Loucy (cell line): ENCODE data around the gene UQCC2.

Experiments
- H2AFZ ChIP-seq: fragments of 200-600 bp; sonication (generic); 2 replicates; pipeline ENCODE4 v1.6.0; 2016; ENCODE audit warnings: antibody characterized with exemption, mild to moderate bottlenecking, low read length, moderate library complexity
- H3F3A ChIP-seq: fragments of 200-600 bp; 2 replicates; pipeline ENCODE4 v1.6.0; 2016; ENCODE audit warnings: antibody characterized with exemption, low read depth, mild to moderate bottlenecking
- H3K27me3 ChIP-seq: fragments of 200-600 bp; sonication (generic); 2 replicates; pipeline ENCODE4 v1.6.1; 2014; ENCODE audit warnings: low read length, mild to moderate bottlenecking; ENCODE audit not compliant: insufficient read depth, poor library complexity, severe bottlenecking
- H3K36me3 ChIP-seq: fragments of 200-600 bp; sonication (generic); 2 replicates; pipeline ENCODE4 v1.6.1; 2016; ENCODE audit warnings: low read length; ENCODE audit not compliant: insufficient read depth
- H3K4me1 ChIP-seq: fragments of 200-600 bp; sonication (generic); 2 replicates; pipeline ENCODE4 v1.5.1; 2014; ENCODE audit warnings: low read length, mild to moderate bottlenecking; ENCODE audit not compliant: insufficient read depth, poor library complexity, severe bottlenecking
- H3K4me2 ChIP-seq: fragments of 200-600 bp; sonication (generic); 2 replicates; pipeline ENCODE4 v1.6.0; 2014; ENCODE audit warnings: antibody characterized with exemption, low read length, low read depth, mild to moderate bottlenecking; ENCODE audit not compliant: poor library complexity, severe bottlenecking
- H3K4me3 ChIP-seq: fragments of 200-600 bp; sonication (generic); 2 replicates; pipeline ENCODE4 v1.5.1; 2014; ENCODE audit warnings: low read length, mild to moderate bottlenecking, mixed read lengths; ENCODE audit not compliant: poor library complexity, severe bottlenecking
- H3K79me2 ChIP-seq: fragments of 200-600 bp; sonication (generic); 2 replicates; pipeline ENCODE4 v1.6.1; 2014; ENCODE audit warnings: low read length; ENCODE audit not compliant: insufficient read depth
- H3K9ac ChIP-seq: fragments of 200-600 bp; sonication (generic); 2 replicates; pipeline ENCODE4 v1.6.0; 2014; ENCODE audit warnings: mild to moderate bottlenecking, low read depth, low read length, moderate library complexity; ENCODE audit not compliant: poor library complexity, severe bottlenecking
- H3K9me2 ChIP-seq: fragments of 200-600 bp; sonication (generic); replicated peaks from 2 replicates; pipeline ENCODE4 v1.6.1; 2016; ENCODE audit warnings: low read depth, low read length, mixed read lengths
- H3K9me3 ChIP-seq: fragments of 200-600 bp; sonication (generic); 2 replicates; pipeline ENCODE4 v1.6.1; 2014; ENCODE audit warnings: mild to moderate bottlenecking, antibody characterized with exemption, low read length, low read depth; ENCODE audit not compliant: insufficient read depth
- H4K20me1 ChIP-seq: fragments of 200-600 bp; sonication (generic); 2 replicates; pipeline ENCODE4 v1.6.0; 2014; ENCODE audit warnings: antibody characterized with exemption, low read length, mild to moderate bottlenecking; ENCODE audit not compliant: insufficient read depth, poor library complexity, severe bottlenecking
- EZH2phosphoT487 ChIP-seq: fragments of 200-600 bp; IDR thresholded peaks from 2 replicates; pipeline ENCODE4 v1.6.1; 2018; ENCODE audit warnings: antibody characterized with exemption, mild to moderate bottlenecking, moderate library complexity, borderline replicate concordance
- TF ChIP-seq, protein P1 (sequence below): fragments of 200-600 bp; sonication (generic); conservative IDR thresholded peaks from 2 replicates; pipeline ENCODE4 v1.5.1; 2014; ENCODE audit warnings: mild to moderate bottlenecking, antibody characterized with exemption, low read length

Gene UQCC2

DNA sequence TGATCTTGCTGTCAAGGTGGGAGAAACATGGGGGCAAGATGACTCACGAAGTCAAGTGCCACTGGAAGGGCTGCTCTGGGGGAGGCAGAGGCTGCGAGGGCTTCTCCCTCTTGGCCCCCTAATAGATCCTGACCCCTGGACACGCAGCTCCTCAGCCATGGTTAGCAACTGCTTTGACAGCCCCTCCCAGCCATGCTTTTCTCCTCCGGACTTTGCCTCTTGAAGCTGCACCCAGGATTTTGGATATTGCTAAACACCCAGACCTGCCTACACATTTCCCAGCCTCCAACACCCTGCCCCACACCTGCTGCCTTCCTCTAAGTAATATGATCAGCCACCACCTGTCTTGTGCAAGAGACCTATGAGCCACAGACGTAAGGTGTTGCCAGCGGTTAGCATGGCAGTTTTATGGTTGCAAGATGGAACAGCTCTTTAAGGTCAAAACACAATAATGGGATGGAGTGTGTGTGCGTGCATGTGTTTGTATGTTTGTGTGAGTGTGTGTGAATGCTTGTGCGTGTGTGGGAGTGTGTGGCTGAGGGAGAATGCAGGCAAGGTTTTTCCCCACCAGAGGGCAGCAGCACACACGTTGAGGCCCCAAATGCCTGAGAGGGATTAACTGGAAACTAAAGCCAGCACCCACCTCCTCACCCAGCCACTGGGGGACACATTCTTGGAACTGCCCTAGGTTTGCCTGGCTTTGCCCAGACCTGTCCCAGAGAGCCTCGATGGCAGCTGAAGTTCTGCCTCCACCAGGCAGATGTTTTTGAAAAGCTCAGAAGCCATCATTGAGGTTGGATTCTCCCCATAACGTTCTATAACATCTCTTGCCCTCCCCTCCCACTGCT, 32.7 kb upstream of the UQCC2 start:
- H3K9me3 ChIP-seq = no peaks in the 10 kb centered on the region
- H3K79me2 ChIP-seq = no peaks in the 10 kb centered on the region
- no peak overlapping the region for H2AFZ ChIP-seq
- H3K9ac ChIP-seq = peak overlapping the region; percentile 59
- no peaks in the 10 kb centered on the region for H3K27me3 ChIP-seq
- peaks cover 18% of the 10 kb centered on the region for H3K4me1 ChIP-seq
- no peaks in the 10 kb centered on the region for H3K9me2 ChIP-seq
- TF ChIP-seq, protein P1, sequence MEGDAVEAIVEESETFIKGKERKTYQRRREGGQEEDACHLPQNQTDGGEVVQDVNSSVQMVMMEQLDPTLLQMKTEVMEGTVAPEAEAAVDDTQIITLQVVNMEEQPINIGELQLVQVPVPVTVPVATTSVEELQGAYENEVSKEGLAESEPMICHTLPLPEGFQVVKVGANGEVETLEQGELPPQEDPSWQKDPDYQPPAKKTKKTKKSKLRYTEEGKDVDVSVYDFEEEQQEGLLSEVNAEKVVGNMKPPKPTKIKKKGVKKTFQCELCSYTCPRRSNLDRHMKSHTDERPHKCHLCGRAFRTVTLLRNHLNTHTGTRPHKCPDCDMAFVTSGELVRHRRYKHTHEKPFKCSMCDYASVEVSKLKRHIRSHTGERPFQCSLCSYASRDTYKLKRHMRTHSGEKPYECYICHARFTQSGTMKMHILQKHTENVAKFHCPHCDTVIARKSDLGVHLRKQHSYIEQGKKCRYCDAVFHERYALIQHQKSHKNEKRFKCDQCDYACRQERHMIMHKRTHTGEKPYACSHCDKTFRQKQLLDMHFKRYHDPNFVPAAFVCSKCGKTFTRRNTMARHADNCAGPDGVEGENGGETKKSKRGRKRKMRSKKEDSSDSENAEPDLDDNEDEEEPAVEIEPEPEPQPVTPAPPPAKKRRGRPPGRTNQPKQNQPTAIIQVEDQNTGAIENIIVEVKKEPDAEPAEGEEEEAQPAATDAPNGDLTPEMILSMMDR = peak; percentile 96
- no peak for TF ChIP-seq EZH2phosphoT487
- no peak overlapping the region for H3K4me2 ChIP-seq
- H4K20me1 ChIP-seq = no peaks in the 10 kb centered on the region
- no peaks in the 10 kb centered on the region for H3F3A ChIP-seq
- no peak overlapping the region for H3K4me3 ChIP-seq
- H3K36me3 ChIP-seq = no peaks in the 10 kb centered on the region

DNA sequence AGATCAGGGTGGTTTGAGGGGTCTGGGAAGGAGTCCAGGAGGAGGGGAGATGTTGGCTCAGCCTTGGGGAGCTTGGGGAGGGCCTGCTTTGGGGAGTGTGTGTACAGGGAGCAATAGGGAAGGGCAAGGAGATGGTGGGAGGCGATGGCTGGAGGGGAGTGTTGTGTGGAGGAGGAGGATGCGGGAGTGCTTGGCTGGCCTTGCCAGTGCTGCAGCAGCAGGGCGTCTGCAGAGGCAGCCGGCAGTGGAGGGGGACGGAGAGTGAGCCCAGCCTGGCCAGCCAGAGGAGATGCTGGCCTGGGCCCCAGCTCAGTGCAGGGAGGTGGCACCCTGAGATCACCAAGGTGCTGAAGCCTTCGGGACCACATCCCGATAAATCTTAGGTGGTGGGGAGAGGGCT, 31.3 kb upstream of the UQCC2 start:
- no peak overlapping the region for H3K4me2 ChIP-seq
- no peaks in the 10 kb centered on the region for H3K27me3 ChIP-seq
- no peaks in the 10 kb centered on the region for H3K79me2 ChIP-seq
- H3F3A ChIP-seq = no peaks in the 10 kb centered on the region
- no peaks in the 10 kb centered on the region for H3K9me2 ChIP-seq
- no peak overlapping the region for H3K4me3 ChIP-seq
- no peak for TF ChIP-seq EZH2phosphoT487
- TF ChIP-seq, protein P1 = no peak
- H4K20me1 ChIP-seq = no peaks in the 10 kb centered on the region
- no peaks in the 10 kb centered on the region for H3K9me3 ChIP-seq
- no peak overlapping the region for H2AFZ ChIP-seq
- H3K4me1 ChIP-seq = peaks cover 18% of the 10 kb centered on the region
- H3K36me3 ChIP-seq = no peaks in the 10 kb centered on the region
- H3K9ac ChIP-seq = no peak overlapping the region

DNA sequence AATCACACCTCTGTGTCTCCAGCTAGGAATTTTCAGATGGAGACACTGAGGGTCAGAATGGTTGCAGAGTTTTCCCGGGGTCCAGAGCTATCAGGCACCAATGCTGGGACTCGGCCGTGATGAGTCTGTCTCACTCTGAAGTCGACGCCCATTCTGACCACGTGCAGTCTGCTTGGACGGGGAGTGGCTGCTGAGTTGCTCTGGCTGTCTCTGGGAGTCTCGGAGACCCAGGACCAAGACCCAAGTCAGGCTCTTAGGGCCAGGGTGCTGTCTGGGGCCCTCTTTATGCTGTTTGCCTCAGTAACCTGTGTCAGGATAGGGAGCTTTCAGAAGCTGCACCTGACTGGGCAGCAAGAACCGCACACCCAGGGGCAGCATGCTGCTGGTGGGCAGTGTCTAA, 30.6 kb upstream of the UQCC2 start:
- no peaks in the 10 kb centered on the region for H3K9me2 ChIP-seq
- no peak for TF ChIP-seq EZH2phosphoT487
- TF ChIP-seq, protein P1 = no peak

More for the DNA sequence above, 30.6 kb upstream of the UQCC2 start:
- no peaks in the 10 kb centered on the region for H3K36me3 ChIP-seq
- no peak overlapping the region for H3K9ac ChIP-seq
- no peaks in the 10 kb centered on the region for H3K79me2 ChIP-seq
- no peak overlapping the region for H3K4me3 ChIP-seq
- H3K4me2 ChIP-seq = no peak overlapping the region
- no peaks in the 10 kb centered on the region for H4K20me1 ChIP-seq
- H3K9me3 ChIP-seq = no peaks in the 10 kb centered on the region
- peaks cover 18% of the 10 kb centered on the region for H3K4me1 ChIP-seq
- H2AFZ ChIP-seq = no peak overlapping the region
- H3K27me3 ChIP-seq = no peaks in the 10 kb centered on the region
- no peaks in the 10 kb centered on the region for H3F3A ChIP-seq
